ENCODE results near the gene MKX. TPM values are rescaled to one million over a fixed set of nuclear protein-coding genes. Genes with fewer than 3 reads are reported as not detected.

Gene MKX
- total RNA-seq, 6 donors from 2014 or later = 0.30 to 4.1 (median 1.2) TPM; not detected in 1

DNA sequence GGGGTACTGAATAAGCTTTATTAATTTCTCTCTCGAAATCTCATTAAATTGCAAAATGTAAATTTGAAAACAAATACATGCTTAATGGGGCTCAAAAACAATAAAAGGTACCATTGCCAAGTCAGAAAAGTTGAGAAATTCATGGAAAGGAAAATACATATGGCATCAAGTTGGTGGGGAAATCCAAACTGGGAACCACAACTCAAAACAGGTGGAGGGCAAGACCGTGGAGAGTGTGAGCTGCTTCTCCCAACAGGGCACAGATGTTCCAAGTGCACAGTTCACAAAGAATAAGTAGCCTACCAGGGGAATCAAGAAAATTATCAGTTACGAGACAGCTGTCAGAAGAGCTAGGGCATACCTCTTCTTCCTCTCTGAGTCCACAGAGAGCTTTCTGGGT is 26.6 kb downstream of the MKX start:
- 85 to 90% methylated on average over 3 of the region's 3 CpGs for WGBS, 2 donors

DNA sequence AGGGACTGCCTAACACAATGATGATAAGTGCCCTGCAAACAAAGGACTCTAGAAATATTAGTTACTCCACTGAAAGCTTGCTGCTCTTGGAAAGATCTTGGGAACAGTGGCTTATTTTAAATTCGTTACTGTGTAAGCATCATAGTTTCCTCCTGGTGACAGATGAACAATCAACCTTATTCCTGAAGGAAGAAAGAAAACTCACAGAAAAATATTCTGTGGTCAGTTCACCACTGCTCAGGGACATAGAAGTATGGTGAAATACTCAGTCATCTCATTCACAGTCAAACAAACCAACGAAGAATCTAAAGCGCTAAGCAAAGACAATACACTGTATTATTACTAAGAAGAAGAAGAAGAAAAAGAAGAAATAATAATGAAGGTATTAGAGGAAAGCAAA is 27.8 kb downstream of the MKX start:
- no peaks in the 10 kb centered on the region for H3K9me3 ChIP-seq
- TF ChIP-seq EP300 (IDR thresholded peaks at IDR 0.05) = no peak
- TF ChIP-seq, protein P1, sequence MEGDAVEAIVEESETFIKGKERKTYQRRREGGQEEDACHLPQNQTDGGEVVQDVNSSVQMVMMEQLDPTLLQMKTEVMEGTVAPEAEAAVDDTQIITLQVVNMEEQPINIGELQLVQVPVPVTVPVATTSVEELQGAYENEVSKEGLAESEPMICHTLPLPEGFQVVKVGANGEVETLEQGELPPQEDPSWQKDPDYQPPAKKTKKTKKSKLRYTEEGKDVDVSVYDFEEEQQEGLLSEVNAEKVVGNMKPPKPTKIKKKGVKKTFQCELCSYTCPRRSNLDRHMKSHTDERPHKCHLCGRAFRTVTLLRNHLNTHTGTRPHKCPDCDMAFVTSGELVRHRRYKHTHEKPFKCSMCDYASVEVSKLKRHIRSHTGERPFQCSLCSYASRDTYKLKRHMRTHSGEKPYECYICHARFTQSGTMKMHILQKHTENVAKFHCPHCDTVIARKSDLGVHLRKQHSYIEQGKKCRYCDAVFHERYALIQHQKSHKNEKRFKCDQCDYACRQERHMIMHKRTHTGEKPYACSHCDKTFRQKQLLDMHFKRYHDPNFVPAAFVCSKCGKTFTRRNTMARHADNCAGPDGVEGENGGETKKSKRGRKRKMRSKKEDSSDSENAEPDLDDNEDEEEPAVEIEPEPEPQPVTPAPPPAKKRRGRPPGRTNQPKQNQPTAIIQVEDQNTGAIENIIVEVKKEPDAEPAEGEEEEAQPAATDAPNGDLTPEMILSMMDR (IDR thresholded peaks at IDR 0.05) = no peak
- TF ChIP-seq POLR2AphosphoS5 (IDR thresholded peaks at IDR 0.05) = no peak
- TF ChIP-seq POLR2A (IDR thresholded peaks at IDR 0.05) = no peak
- WGBS, 2 donors = 67 to 74% methylated on average over 3 of the region's 3 CpGs
- H3K27me3 ChIP-seq = no peaks in the 10 kb centered on the region
- no peak for DNase-seq
- no peak for ATAC-seq (ENCODE audit: low FRiP score in 2 of 2)
- no peaks in the 10 kb centered on the region for H3K36me3 ChIP-seq
- no peak overlapping the region for H3K4me3 ChIP-seq
- H3K4me1 ChIP-seq = no peaks in the 10 kb centered on the region
- no peak overlapping the region for H3K27ac ChIP-seq

More for the DNA sequence above, 26.6 kb downstream of the MKX start:
- Histone ChIP-seq H3K27me3 (no peaks in the 10 kb centered on the region), H3K36me3 (no peaks in the 10 kb centered on the region), H3K9me3 (no peaks in the 10 kb centered on the region), H3K4me3 (no peak overlapping the region), H3K27ac (no peak overlapping the region), H3K4me1 (no peaks in the 10 kb centered on the region)
- no peak for TF ChIP-seq POLR2A (IDR thresholded peaks at IDR 0.05)
- TF ChIP-seq, protein P1 (IDR thresholded peaks at IDR 0.05) = no peak
- TF ChIP-seq POLR2AphosphoS5 (IDR thresholded peaks at IDR 0.05) = no peak
- no peak for TF ChIP-seq EP300 (IDR thresholded peaks at IDR 0.05)
- ATAC-seq (ENCODE audit: low FRiP score in 2 of 2) = no peak
- no peak for DNase-seq

DNA sequence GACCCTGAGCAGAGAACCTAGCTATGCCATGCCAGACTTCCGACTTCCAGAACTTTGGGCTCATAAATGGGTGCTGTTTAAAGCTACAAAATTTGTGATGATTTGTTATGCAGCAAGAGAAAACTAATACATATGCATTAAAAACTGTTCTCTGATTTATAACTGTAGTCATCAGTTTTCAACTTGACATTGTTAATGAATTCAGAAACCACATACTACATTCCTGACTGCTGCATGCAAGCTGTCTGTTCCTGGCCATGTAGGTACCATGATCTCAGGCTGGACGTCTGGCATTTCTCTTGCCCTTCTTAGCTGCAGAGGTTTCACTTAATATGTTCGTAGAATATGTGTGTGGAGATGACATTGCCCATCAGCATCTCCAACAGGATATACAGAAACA is 28.4 kb downstream of the MKX start:
- 81 to 86% methylated on average over 3 of the region's 3 CpGs for WGBS, 2 donors
- no peak overlapping the region for H3K27ac ChIP-seq
- no peaks in the 10 kb centered on the region for H3K9me3 ChIP-seq
- no peak overlapping the region for H3K4me3 ChIP-seq
- ATAC-seq (ENCODE audit: low FRiP score in 2 of 2) (no peak), DNase-seq (no peak)
- no peaks in the 10 kb centered on the region for H3K27me3 ChIP-seq
- TF ChIP-seq POLR2A (IDR thresholded peaks at IDR 0.05) (no peak), EP300 (IDR thresholded peaks at IDR 0.05) (no peak), POLR2AphosphoS5 (IDR thresholded peaks at IDR 0.05) (no peak)
- TF ChIP-seq, protein P1 (IDR thresholded peaks at IDR 0.05) = no peak
- H3K36me3 ChIP-seq = no peaks in the 10 kb centered on the region
- no peaks in the 10 kb centered on the region for H3K4me1 ChIP-seq

DNA sequence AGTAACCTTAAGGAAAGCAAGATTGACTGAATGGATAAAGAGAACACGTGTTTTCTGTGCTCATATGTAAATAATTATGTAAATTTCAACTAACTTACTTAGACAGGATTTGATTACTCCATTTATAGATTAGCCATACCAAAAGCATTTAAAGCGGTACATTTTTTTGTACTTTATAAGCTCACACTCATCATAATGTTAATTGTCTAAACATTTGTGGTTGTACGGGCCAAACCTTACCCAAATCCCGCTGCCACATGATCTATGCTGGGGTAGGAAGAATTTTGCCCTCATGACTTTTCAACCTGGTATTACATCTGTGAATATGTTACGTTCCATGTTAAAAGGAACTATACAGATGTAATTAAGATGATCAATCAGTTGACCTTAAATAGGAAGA is 29.1 kb downstream of the MKX start:
- no peak overlapping the region for H3K4me3 ChIP-seq
- no peaks in the 10 kb centered on the region for H3K4me1 ChIP-seq
- WGBS, 2 donors = 74 to 91% methylated on average over 5 of the region's 5 CpGs
- no peak for DNase-seq
- TF ChIP-seq POLR2A (IDR thresholded peaks at IDR 0.05) = no peak
- no peak for TF ChIP-seq POLR2AphosphoS5 (IDR thresholded peaks at IDR 0.05)
- TF ChIP-seq EP300 (IDR thresholded peaks at IDR 0.05) = no peak
- TF ChIP-seq, protein P1 (IDR thresholded peaks at IDR 0.05) = no peak
- ATAC-seq (ENCODE audit: low FRiP score in 2 of 2) = no peak
- H3K27me3 ChIP-seq = no peaks in the 10 kb centered on the region
- no peaks in the 10 kb centered on the region for H3K36me3 ChIP-seq
- H3K27ac ChIP-seq = no peak overlapping the region
- H3K9me3 ChIP-seq = no peaks in the 10 kb centered on the region

DNA sequence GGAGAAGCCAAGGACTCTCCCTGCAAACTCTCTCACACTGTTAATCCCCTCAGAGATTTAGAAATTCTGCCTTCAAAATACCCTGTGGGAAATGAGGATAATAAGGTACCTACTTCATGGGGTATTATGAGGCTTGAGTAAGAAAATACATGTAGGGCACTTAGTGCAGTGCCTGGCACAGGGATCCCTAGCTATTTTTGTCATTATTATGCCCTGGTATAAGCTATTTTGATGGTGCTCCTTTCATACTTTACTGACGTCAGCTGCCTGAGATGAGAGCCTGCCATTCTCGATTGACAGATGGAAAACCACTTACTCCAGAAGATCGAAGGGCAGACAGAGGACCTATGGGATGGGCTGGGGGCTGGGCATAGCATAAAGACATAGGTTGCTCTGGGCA is 30.1 kb downstream of the MKX start:
- Histone ChIP-seq H3K36me3 (no peaks in the 10 kb centered on the region), H3K27me3 (no peaks in the 10 kb centered on the region), H3K4me3 (no peak overlapping the region), H3K4me1 (no peaks in the 10 kb centered on the region), H3K9me3 (no peaks in the 10 kb centered on the region), H3K27ac (no peak overlapping the region)
- DNase-seq (no peak), ATAC-seq (ENCODE audit: low FRiP score in 2 of 2) (no peak)
- 76 to 89% methylated on average over 3 of the region's 3 CpGs for WGBS, 2 donors
- TF ChIP-seq EP300 (IDR thresholded peaks at IDR 0.05) (no peak), POLR2A (IDR thresholded peaks at IDR 0.05) (no peak), POLR2AphosphoS5 (IDR thresholded peaks at IDR 0.05) (no peak)
- TF ChIP-seq, protein P1 (IDR thresholded peaks at IDR 0.05) = no peak

Data from upper lobe of left lung (tissue), 6 donors.